Mammary epithelial cell (primary cell): ENCODE results near the gene TBL2.

Experiments
- CTCF ChIP-seq, 2 donors: IDR thresholded peaks in 1 of 2; conservative IDR thresholded peaks in 1 of 2; 2 replicates each; pipeline ENCODE4 v1.5.1; 2011 to 2012; ENCODE audit warnings: inconsistent platforms in 2 of 2, low read length in 2 of 2, mild to moderate bottlenecking in 2 of 2, control low read depth in 1 of 2, low read depth in 1 of 2; ENCODE audit not compliant: insufficient read depth in 1 of 2; ENCODE audit errors: extremely low read depth in 1 of 2
- EZH2 ChIP-seq: IDR thresholded peaks from 2 replicates; pipeline ENCODE4 v1.6.1; 2012; ENCODE audit warnings: low read length, inconsistent platforms, borderline replicate concordance

GRCh38 chr7:73593207-73594045 lies 15.0 kb upstream of the TBL2 start:
- no peak for TF ChIP-seq CTCF (conservative IDR thresholded peaks at IDR 0.05 in 1 of 2, IDR thresholded peaks at IDR 0.05 in 1 of 2; ENCODE audit: extremely low read depth in 1 of 2, insufficient read depth in 1 of 2, low read depth in 1 of 2, low read length in 2 of 2)
- no peak for TF ChIP-seq EZH2
